HEK293T (cell line): ENCODE data around the gene KLHL29.

Source experiments
- CTCF ChIA-PET: fragments of 350-600 bp; formaldehyde crosslinking; extraction: SDS; loops from one replicate; lab custom pipeline; 2021; ENCODE audit warnings: antibody characterized with exemption, inconsistent platforms; lab: Yijun Ruan, JAX
- POLR2A ChIA-PET: fragments of 350-600 bp; formaldehyde crosslinking; extraction: SDS; loops from one replicate; lab custom pipeline; 2020; ENCODE audit warnings: antibody characterized with exemption, inconsistent platforms; lab: Yijun Ruan, JAX
- DNase-seq: peaks from one replicate; pipeline ENCODE4 v3.0.0; 2012; ENCODE audit warnings: mixed read lengths; ENCODE audit errors: extremely low spot score
- ARNT ChIP-seq: fragments of 450-650 bp; IDR thresholded peaks from 2 replicates; pipeline ENCODE4 v1.6.1; 2017; ENCODE audit warnings: mild to moderate bottlenecking
- BHLHE40 ChIP-seq: fragments of 450-650 bp; IDR thresholded peaks from 2 replicates; pipeline ENCODE4 v1.6.1; 2016; ENCODE audit warnings: mild to moderate bottlenecking, moderate library complexity, borderline replicate concordance
- CTBP1 ChIP-seq: fragments of 450-650 bp; IDR thresholded peaks from 2 replicates; pipeline ENCODE4 v1.6.1; 2016; ENCODE audit warnings: borderline replicate concordance
- ELF4 ChIP-seq: fragments of 450-650 bp; IDR thresholded peaks from 2 replicates; pipeline ENCODE4 v1.6.1; 2017; ENCODE audit warnings: antibody characterized with exemption
- FOXA1 ChIP-seq: fragments of 450-650 bp; IDR thresholded peaks from 2 replicates; pipeline ENCODE4 v1.6.1; 2016; ENCODE audit warnings: mild to moderate bottlenecking
- FOXK2 ChIP-seq: fragments of 450-650 bp; IDR thresholded peaks from 2 replicates; pipeline ENCODE4 v1.6.1; 2016; ENCODE audit warnings: mild to moderate bottlenecking
- FOXM1 ChIP-seq: fragments of 450-650 bp; IDR thresholded peaks from 2 replicates; pipeline ENCODE4 v1.6.1; 2017; ENCODE audit warnings: mild to moderate bottlenecking, borderline replicate concordance
- HDGF ChIP-seq: fragments of 450-650 bp; IDR thresholded peaks from 2 replicates; pipeline ENCODE4 v1.6.1; 2017; ENCODE audit warnings: antibody characterized with exemption, borderline replicate concordance
- L3MBTL2 ChIP-seq: fragments of 450-650 bp; conservative IDR thresholded peaks from 2 replicates; pipeline ENCODE4 v1.6.1; 2016; ENCODE audit warnings: mild to moderate bottlenecking
- LEF1 ChIP-seq: fragments of 450-650 bp; IDR thresholded peaks from 2 replicates; pipeline ENCODE4 v1.6.1; 2017; ENCODE audit warnings: mild to moderate bottlenecking, borderline replicate concordance
- NFRKB ChIP-seq: fragments of 450-650 bp; IDR thresholded peaks from 2 replicates; pipeline ENCODE4 v1.6.1; 2016; ENCODE audit warnings: mild to moderate bottlenecking, moderate library complexity
- SP1 ChIP-seq: fragments of 450-650 bp; IDR thresholded peaks from 2 replicates; pipeline ENCODE4 v1.6.1; 2017
- SUZ12 ChIP-seq: fragments of 450-650 bp; IDR thresholded peaks from 2 replicates; pipeline ENCODE4 v1.6.1; 2016; ENCODE audit warnings: mild to moderate bottlenecking
- TARDBP ChIP-seq: fragments of 450-650 bp; IDR thresholded peaks from 2 replicates; pipeline ENCODE4 v1.6.1; 2016
- ZNF384 ChIP-seq: fragments of 450-650 bp; IDR thresholded peaks from 2 replicates; pipeline ENCODE4 v1.6.1; 2016
- TF ChIP-seq, protein P1 (sequence below): fragments of 450-650 bp; IDR thresholded peaks from 2 replicates; pipeline ENCODE4 v1.6.1; 2016

KLHL29 gene

DNA sequence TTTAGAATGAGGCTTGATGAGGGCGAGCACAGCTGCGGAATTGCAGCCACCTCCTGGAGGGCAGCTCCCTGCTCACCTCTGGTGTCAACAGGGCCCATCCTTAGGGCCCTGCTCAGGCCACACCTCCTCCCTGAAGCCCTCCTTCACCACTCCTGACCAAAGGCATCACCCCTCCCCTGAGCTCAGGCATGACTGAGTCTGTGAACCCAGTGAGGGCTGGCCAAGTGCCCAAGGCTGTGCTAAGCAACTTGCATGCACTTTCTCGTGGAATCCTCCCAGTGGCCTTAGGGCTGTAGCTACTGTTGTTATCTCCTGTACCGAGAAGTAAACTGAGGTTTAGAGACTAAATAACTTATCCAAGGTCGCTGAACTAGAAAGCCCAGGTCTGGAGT, 101.7 kb downstream of the KLHL29 start:
- no peak for DNase-seq
- TF ChIP-seq ZNF384 (no peak), BHLHE40 (no peak), FOXM1 (no peak), TARDBP (no peak), ARNT (no peak), SP1 (no peak), CTBP1 (no peak), ELF4 (no peak), FOXA1 (no peak), FOXK2 (no peak), SUZ12 (no peak), NFRKB (no peak), L3MBTL2 (no peak), HDGF (no peak), LEF1 (no peak)
- TF ChIP-seq, protein P1, sequence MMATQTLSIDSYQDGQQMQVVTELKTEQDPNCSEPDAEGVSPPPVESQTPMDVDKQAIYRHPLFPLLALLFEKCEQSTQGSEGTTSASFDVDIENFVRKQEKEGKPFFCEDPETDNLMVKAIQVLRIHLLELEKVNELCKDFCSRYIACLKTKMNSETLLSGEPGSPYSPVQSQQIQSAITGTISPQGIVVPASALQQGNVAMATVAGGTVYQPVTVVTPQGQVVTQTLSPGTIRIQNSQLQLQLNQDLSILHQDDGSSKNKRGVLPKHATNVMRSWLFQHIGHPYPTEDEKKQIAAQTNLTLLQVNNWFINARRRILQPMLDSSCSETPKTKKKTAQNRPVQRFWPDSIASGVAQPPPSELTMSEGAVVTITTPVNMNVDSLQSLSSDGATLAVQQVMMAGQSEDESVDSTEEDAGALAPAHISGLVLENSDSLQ, result no peak
- CTCF ChIA-PET, result no interaction called here
- POLR2A ChIA-PET, result no interaction called here

DNA sequence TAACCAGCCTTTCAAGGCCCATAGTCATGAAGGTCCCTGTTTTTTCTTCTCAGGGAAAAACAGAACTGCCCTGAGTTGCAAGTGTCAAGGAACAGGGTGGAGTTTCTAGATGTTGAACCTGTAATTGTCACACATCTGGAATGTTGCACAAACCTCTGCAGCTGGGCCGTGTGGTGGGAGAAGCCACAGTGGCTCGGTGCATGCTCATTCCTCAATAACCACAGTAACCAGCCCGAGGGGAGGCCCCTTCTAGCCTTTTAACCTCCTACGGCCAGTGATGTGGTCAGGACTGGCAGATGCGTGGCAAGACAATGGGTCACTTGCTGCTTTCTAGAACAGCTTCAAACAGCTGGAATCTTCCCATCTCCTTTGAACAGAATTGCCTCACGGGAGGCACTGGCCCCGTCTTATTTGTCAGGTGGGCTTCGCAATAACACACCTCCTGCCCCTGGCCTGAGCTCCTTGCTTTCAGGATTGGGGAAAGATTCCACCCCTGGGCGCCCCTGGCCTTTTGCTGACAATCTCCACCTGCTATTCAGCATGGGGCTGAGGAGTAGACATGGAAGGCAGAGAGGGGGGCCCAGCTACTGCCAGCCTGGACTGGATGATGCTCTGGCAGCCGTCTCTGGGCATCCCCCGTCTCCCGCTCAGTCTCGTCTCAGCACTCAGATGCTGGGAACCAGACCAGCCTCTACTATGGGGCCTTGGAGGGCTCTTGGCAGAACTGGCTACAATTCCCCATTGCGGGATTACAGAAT, 102.9 kb downstream of the KLHL29 start:
- CTCF ChIA-PET, result no interaction called here
- DNase-seq, result no peak
- no peak for TF ChIP-seq BHLHE40
- TF ChIP-seq SP1, result no peak
- TF ChIP-seq CTBP1, result no peak
- no peak for TF ChIP-seq FOXK2
- TF ChIP-seq, protein P1, result no peak
- no peak for TF ChIP-seq ARNT
- no peak for TF ChIP-seq SUZ12
- POLR2A ChIA-PET, result no interaction called here

DNA sequence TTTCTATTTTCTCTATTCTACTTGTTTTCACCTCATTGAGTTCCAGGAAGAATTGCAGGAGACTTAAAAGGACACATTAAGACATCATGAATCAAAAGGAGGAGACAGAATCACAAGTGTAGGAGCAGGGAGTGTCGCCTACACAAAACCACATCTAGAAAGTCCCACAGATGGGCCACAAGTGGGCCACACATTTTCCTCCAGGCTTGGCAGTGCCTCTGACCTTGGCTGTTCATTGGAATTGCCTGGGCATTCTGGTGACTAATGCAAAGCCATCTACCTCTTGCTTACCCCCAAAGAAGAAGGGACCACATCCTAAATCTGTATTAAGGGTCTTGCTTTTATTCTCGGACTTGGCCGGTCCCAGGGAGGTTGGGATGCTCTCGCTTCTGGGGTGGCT, 103.6 kb downstream of the KLHL29 start:
- ChIA-PET POLR2A (no interaction called here), CTCF (no interaction called here)
- TF ChIP-seq TARDBP, result no peak
- no peak for TF ChIP-seq NFRKB
- no peak for TF ChIP-seq FOXA1
- TF ChIP-seq ARNT, result no peak
- no peak for DNase-seq

DNA sequence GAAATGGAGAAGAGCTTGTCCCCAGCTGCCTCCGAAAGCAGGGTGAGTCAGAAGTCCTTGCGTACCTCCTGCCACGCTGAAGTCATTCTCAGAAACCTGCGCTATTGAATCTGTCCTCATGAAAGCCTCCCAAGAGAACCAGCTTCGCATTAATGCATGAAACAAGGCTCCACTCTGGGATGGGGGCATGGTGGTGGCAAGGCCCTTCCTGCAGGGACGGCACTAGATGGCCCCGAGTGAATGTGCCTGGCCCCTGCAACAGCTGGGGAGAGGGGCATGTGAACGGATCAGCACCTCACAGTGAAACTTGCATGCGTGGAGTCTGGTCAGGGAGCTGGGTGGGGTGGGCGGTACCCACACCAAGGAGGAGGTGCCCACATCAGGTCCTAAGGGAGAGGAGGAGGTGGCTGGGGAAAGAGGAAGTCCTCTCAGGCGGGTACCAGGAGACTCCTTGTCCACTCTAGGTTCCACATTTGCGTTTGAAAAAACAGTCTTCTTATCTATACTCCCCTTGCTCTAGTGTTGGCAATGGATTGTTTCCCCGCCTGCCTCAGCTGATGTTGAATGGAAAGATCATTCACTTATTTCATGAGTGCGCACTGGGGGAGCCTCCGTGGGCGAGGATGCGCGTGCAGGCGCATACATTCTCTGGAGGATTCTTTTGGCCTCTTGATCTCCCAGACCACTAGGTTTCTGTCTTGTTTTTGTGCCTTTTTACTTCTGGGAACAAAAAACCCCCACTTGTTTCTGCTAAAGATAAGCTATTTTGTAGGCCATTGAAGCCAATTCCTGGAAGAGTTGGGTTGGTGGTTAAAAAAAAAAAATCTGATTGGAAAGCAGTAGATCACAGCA, 104.7 kb downstream of the KLHL29 start:
- TF ChIP-seq, protein P1, result no peak
- TF ChIP-seq FOXK2 (no peak), L3MBTL2 (no peak), SUZ12 (no peak), ELF4 (no peak), NFRKB (no peak), CTBP1 (no peak), ZNF384 (no peak), SP1 (no peak), BHLHE40 (no peak), ARNT (no peak), LEF1 (no peak), FOXA1 (no peak), TARDBP (no peak), FOXM1 (no peak), HDGF (no peak)
- ChIA-PET CTCF (no interaction called here), POLR2A (no interaction called here)
- no peak for DNase-seq

DNA sequence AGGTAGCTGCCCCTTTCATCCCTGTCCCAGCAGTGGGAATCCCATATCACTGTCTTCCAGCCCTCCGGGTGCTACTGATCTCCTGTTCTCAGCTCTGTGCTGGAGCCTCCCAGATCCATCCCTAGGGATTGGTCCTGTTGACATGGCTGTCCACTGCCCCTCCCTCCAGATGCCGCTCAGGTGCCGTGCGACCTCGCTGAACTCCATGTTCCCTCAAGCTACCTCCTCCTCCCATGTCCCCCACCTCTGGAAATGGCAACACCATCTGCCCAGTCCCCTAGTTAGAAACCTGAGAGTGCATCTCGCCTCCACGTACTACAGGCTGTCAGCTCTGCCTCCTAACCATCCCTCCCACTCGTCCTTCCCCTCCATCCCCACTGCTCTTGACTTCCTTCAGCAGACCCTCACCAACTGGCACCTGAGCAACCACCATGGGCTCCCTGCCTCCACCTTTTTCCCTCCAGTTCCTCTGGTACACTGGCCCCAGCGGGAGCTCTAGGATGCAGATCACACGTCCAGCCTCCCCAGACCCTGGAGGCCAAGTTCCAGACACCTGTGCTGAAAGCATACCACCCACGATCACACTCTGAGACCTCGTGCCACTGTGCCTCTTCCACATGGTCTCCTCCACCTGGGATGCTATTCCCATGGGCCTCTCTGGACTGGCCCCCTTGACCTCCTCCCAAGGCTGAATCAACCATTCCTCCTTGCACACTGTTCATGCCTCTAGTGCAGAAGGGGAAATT, 106.8 kb downstream of the KLHL29 start:
- TF ChIP-seq L3MBTL2 (no peak), SUZ12 (no peak), TARDBP (no peak), LEF1 (no peak), SP1 (no peak), HDGF (no peak), FOXM1 (no peak), CTBP1 (no peak), FOXA1 (no peak)
- no peak for DNase-seq
- ChIA-PET POLR2A (no interaction called here), CTCF (no interaction called here)

DNA sequence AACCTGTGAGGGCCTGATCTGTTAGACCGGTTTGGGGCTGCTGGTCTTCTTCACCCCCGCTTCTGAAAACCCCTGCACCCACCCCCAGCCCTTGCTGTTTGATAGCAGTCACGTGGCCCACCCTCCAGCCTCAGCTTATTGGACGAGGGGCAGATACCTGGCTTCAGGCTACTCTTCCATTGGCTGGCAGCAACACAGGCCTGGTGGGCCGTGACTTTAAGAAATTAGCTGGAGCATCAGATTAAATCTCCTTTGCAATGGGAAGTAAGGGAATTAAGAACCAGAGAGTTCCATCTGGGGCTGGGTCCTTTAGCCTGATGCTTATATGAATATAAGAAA, 107.3 kb downstream of the KLHL29 start:
- no peak for DNase-seq
- ChIA-PET CTCF (no interaction called here), POLR2A (no interaction called here)
- no peak for TF ChIP-seq SP1
- no peak for TF ChIP-seq ELF4
- no peak for TF ChIP-seq FOXM1
- TF ChIP-seq CTBP1, result no peak
- TF ChIP-seq BHLHE40, result no peak
- no peak for TF ChIP-seq NFRKB
- TF ChIP-seq FOXA1, result no peak
